GM12878 (cell line): ENCODE measurements around the gene GALNT9. TPM values are rescaled to one million over a fixed set of nuclear protein-coding genes. Genes with fewer than 3 reads are reported as not detected.

Source experiments
- ATAC-seq: fragments of 200-7000 bp; cut with Tn5 transposase; 3 replicates; pipeline ENCODE4 v1.9.1; 2020; ENCODE audit warnings: mild to moderate bottlenecking, moderate library complexity
- BruUV-seq: library from RNA; stranded (reverse); fragments of 400-500 nt; replicated peaks from 2 replicates; lab custom pipeline; 2021; lab: Mats Ljungman, UMichigan
- CTCF ChIA-PET: fragments of 300-600 bp; sonication (Branson Sonifier 250); formaldehyde crosslinking; extraction: SDS; loops from one replicate; lab custom pipeline; 2021; ENCODE audit warnings: inconsistent platforms; lab: Yijun Ruan, JAX
- POLR2A ChIA-PET: fragments of 350-600 bp; formaldehyde crosslinking; extraction: SDS; loops from one replicate; lab custom pipeline; 2021; ENCODE audit warnings: inconsistent platforms; lab: Charles Lee
- RAD21 ChIA-PET: fragments of 300-600 bp; sonication (Branson Sonifier 250); formaldehyde crosslinking; loops from one replicate; lab custom pipeline; 2023; ENCODE audit warnings: antibody characterized with exemption; ENCODE audit not compliant: unreplicated experiment; lab: Charles Lee
- SMC1A ChIA-PET: fragments of 300-600 bp; sonication (Branson Sonifier 250); formaldehyde crosslinking; loops from one replicate; lab custom pipeline; 2023; ENCODE audit not compliant: unreplicated experiment, uncharacterized antibody; lab: Charles Lee
- DNase-seq: peaks from one replicate; pipeline ENCODE4 v3.0.0-alpha.2; 2011; ENCODE audit warnings: low read depth, low spot score
- FAIRE-seq: peaks from 3 replicates; lab custom pipeline; 2011; peaks lifted over from hg19 to GRCh38; lab: Jason Lieb, UNC
- H2AFZ ChIP-seq: 2 replicates; pipeline ENCODE4 v1.6.0; 2011; ENCODE audit warnings: low read depth, low read length, control low read depth; ENCODE audit not compliant: control insufficient read depth
- H3K27ac ChIP-seq: 2 replicates; pipeline ENCODE4 v1.5.1; 2011; ENCODE audit warnings: control low read depth; ENCODE audit not compliant: control insufficient read depth, insufficient read depth
- H3K27me3 ChIP-seq, 2 experiments: replicated peaks in 1 of 2; 2 replicates each; pipeline versions ENCODE4 v1.6.0 to v1.6.1; 2011; ENCODE audit warnings: low read length in 1 of 2; ENCODE audit not compliant: control insufficient read depth in 2 of 2, insufficient read depth in 2 of 2
- H3K36me3 ChIP-seq, 2 experiments: 2 replicates each; pipeline ENCODE4 v1.5.1; 2011; ENCODE audit warnings: low read length in 1 of 2; ENCODE audit not compliant: control insufficient read depth in 2 of 2, insufficient read depth in 2 of 2
- H3K4me1 ChIP-seq: 2 replicates; pipeline ENCODE4 v1.6.1; 2011; ENCODE audit warnings: mild to moderate bottlenecking, low read length, moderate library complexity, mixed read lengths; ENCODE audit not compliant: control insufficient read depth, insufficient read depth
- H3K4me2 ChIP-seq: 2 replicates; pipeline ENCODE4 v1.6.0; 2011; ENCODE audit warnings: control low read depth; ENCODE audit not compliant: control insufficient read depth, insufficient read depth
- H3K4me3 ChIP-seq: fragments of 200-600 bp; sonication (generic); 2 replicates; pipeline ENCODE4 v1.5.1; 2016
- H3K79me2 ChIP-seq: 2 replicates; pipeline ENCODE4 v1.6.0; 2011; ENCODE audit warnings: low read length; ENCODE audit not compliant: control insufficient read depth, insufficient read depth
- H3K9ac ChIP-seq: 2 replicates; pipeline ENCODE4 v1.8.0; 2011; ENCODE audit warnings: low read length, control low read depth, mixed read lengths; ENCODE audit not compliant: control insufficient read depth, insufficient read depth
- H3K9me3 ChIP-seq: replicated peaks from 3 replicates; pipeline ENCODE4 v1.5.1; 2011; ENCODE audit warnings: mild to moderate bottlenecking, low read length; ENCODE audit not compliant: control insufficient read depth, insufficient read depth
- H4K20me1 ChIP-seq: 2 replicates; pipeline ENCODE4 v1.6.0; 2011; ENCODE audit not compliant: control insufficient read depth, insufficient read depth
- HDGF ChIP-seq: fragments of 450-650 bp; IDR thresholded peaks from 2 replicates; pipeline ENCODE4 v1.6.1; 2016; ENCODE audit warnings: antibody characterized with exemption
- KDM1A ChIP-seq: fragments of 200-600 bp; sonication (generic); IDR thresholded peaks from 2 replicates; pipeline ENCODE4 v1.6.1; 2016; ENCODE audit warnings: borderline replicate concordance
- KLF5 ChIP-seq: fragments of 450-650 bp; IDR thresholded peaks from 2 replicates; pipeline ENCODE4 v1.6.1; 2014; ENCODE audit warnings: mild to moderate bottlenecking; ENCODE audit not compliant: partially characterized antibody
- NBN ChIP-seq: fragments of 450-650 bp; IDR thresholded peaks from 2 replicates; pipeline ENCODE4 v1.6.1; 2016
- NFXL1 ChIP-seq: fragments of 450-650 bp; IDR thresholded peaks from 2 replicates; pipeline ENCODE4 v1.6.1; 2017; ENCODE audit warnings: antibody characterized with exemption, mild to moderate bottlenecking, borderline replicate concordance
- NFYA ChIP-seq: IDR thresholded peaks from 2 replicates; pipeline ENCODE4 v1.6.1; 2011; ENCODE audit warnings: low read depth, mild to moderate bottlenecking, low read length, improper control_type of control experiment, borderline replicate concordance
- NR2F1 ChIP-seq: fragments of 450-650 bp; conservative IDR thresholded peaks from 2 replicates; pipeline ENCODE4 v1.6.1; 2017; ENCODE audit warnings: mild to moderate bottlenecking
- PAX5 ChIP-seq: IDR thresholded peaks from 2 replicates; pipeline ENCODE4 v1.6.1; 2011; ENCODE audit warnings: low read depth, low read length, borderline replicate concordance
- RUNX3 ChIP-seq: IDR thresholded peaks from 2 replicates; pipeline ENCODE4 v1.6.1; 2012; ENCODE audit warnings: low read length, inconsistent platforms
- SMAD1 ChIP-seq: fragments of 450-650 bp; IDR thresholded peaks from 2 replicates; pipeline ENCODE4 v1.6.1; 2018; ENCODE audit warnings: mild to moderate bottlenecking, low read depth; ENCODE audit not compliant: partially characterized antibody
- TCF3 ChIP-seq: IDR thresholded peaks from 2 replicates; pipeline ENCODE4 v1.6.1; 2012; ENCODE audit warnings: low read depth, mild to moderate bottlenecking, low read length, borderline replicate concordance; ENCODE audit not compliant: insufficient read depth
- WGBS: methylation state at CpG from one replicate; pipeline ENCODE4 v1.1.6; 2016; ENCODE audit warnings: low lambda C conversion rate; ENCODE audit not compliant: insufficient replicate concordance, insufficient coverage; ENCODE audit errors: missing lambda C conversion rate; 5-methylcytosine and 5-hydroxymethylcytosine counted together
- in situ Hi-C: fragments of 300-500 bp; cut with MboI; formaldehyde crosslinking; loops from 9 replicates; pipeline ENCODE4 v1.14.3; 2018; ENCODE audit warnings: mixed read lengths
- intact Hi-C: fragments of 100-400 bp; cut with micrococcal nuclease; formaldehyde crosslinking; loops from one replicate; pipeline ENCODE4 v1.14.2; 2022; ENCODE audit not compliant: unreplicated experiment
- polyA plus RNA-seq, 11 experiments: library from polyadenylated mRNA; depleted of rRNA in 4 of 11; unstranded in 6 of 11; stranded (reverse) in 5 of 11; fragments of >200 nt; fragmentation: Nextera tagmentation in 4 of 11; fragmentation: Illumina TruSeq in 1 of 11; extraction: Ambion mirVana in 4 of 11; extraction: Trizol in 1 of 11; gene quantifications; 1 replicate in 1 of 11; 2 replicates in 10 of 11; pipeline versions ENCODE4 v1.2.1 to v1.2.3, GENCODE V29; 2011 to 2016; ENCODE audit warnings: inconsistent platforms in 2 of 11, missing spikeins in 2 of 11, low read depth in 1 of 11
- total RNA-seq, 4 experiments: library from RNA; depleted of rRNA in 3 of 4; stranded (reverse); fragments of >200 nt in 3 of 4; fragmentation: Illumina TruSeq in 1 of 4; extraction: Trizol in 1 of 4; gene quantifications; 2 replicates each; pipeline versions ENCODE4 v1.2.1 to v1.2.3, GENCODE V29; 2013 to 2021
- TF ChIP-seq, protein P1 (sequence below): IDR thresholded peaks from 2 replicates; pipeline ENCODE4 v1.6.1; 2012; ENCODE audit warnings: low read depth, low read length, improper control_type of control experiment
- TF ChIP-seq, protein P2 (sequence below): fragments of 150-350 bp; IDR thresholded peaks from 2 replicates; pipeline ENCODE4 v1.6.1; 2014; ENCODE audit warnings: mild to moderate bottlenecking, low read depth, low read length
- TF ChIP-seq, protein P3 (sequence below): IDR thresholded peaks from 2 replicates; pipeline ENCODE4 v1.6.1; 2011; ENCODE audit warnings: borderline replicate concordance, low read depth, mild to moderate bottlenecking, moderate library complexity, mixed read lengths, low read length; ENCODE audit not compliant: insufficient read depth; ENCODE audit errors: extremely low read length
- TF ChIP-seq, protein P4 (sequence below): IDR thresholded peaks from 2 replicates; pipeline ENCODE4 v1.6.1; 2012; ENCODE audit warnings: low read length, inconsistent platforms

The GALNT9 gene
- total and polyA plus RNA-seq, 10 of the 15 experiments (the other 5 are each of a cell fraction or from before 2014, with no cell fraction given) = 0.04 TPM; not detected in 9

DNA sequence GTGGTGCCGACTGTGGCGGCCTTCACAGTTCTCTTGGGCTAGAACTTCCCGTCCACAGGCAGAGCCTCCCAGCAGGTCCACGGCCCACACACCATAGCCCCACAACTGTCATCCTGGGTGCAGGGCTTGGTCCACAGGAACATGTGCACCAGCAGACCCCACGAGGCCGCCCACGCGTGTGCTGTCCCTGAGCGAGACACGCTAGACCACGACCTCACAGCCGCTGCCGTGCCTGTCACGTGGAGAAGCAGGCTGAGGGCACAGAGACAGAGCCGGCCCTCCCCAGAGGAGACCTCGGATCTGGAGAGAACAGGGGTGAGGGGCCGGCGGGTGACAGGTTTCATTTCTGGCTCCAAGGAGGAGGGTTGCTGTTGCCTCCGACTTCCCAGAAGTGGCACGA is 8.9 kb upstream of the GALNT9 start:
- H2AFZ ChIP-seq = no peak overlapping the region
- TF ChIP-seq, protein P1, sequence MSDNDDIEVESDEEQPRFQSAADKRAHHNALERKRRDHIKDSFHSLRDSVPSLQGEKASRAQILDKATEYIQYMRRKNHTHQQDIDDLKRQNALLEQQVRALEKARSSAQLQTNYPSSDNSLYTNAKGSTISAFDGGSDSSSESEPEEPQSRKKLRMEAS = no peak
- TF ChIP-seq NR2F1 (no peak), PAX5 (no peak), RUNX3 (no peak), SMAD1 (no peak), NFYA (no peak), NBN (no peak), KLF5 (no peak), KDM1A (no peak), NFXL1 (no peak), TCF3 (no peak), HDGF (no peak)
- TF ChIP-seq, protein P2, sequence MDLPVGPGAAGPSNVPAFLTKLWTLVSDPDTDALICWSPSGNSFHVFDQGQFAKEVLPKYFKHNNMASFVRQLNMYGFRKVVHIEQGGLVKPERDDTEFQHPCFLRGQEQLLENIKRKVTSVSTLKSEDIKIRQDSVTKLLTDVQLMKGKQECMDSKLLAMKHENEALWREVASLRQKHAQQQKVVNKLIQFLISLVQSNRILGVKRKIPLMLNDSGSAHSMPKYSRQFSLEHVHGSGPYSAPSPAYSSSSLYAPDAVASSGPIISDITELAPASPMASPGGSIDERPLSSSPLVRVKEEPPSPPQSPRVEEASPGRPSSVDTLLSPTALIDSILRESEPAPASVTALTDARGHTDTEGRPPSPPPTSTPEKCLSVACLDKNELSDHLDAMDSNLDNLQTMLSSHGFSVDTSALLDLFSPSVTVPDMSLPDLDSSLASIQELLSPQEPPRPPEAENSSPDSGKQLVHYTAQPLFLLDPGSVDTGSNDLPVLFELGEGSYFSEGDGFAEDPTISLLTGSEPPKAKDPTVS = no peak
- TF ChIP-seq, protein P3, sequence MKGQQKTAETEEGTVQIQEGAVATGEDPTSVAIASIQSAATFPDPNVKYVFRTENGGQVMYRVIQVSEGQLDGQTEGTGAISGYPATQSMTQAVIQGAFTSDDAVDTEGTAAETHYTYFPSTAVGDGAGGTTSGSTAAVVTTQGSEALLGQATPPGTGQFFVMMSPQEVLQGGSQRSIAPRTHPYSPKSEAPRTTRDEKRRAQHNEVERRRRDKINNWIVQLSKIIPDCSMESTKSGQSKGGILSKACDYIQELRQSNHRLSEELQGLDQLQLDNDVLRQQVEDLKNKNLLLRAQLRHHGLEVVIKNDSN = no peak
- TF ChIP-seq, protein P4, sequence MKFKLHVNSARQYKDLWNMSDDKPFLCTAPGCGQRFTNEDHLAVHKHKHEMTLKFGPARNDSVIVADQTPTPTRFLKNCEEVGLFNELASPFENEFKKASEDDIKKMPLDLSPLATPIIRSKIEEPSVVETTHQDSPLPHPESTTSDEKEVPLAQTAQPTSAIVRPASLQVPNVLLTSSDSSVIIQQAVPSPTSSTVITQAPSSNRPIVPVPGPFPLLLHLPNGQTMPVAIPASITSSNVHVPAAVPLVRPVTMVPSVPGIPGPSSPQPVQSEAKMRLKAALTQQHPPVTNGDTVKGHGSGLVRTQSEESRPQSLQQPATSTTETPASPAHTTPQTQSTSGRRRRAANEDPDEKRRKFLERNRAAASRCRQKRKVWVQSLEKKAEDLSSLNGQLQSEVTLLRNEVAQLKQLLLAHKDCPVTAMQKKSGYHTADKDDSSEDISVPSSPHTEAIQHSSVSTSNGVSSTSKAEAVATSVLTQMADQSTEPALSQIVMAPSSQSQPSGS = no peak
- TF ChIP-seq, all 136 proteins: peak for 0
- ATAC-seq (no peak), DNase-seq (no peak), FAIRE-seq (no peak)
- in situ Hi-C loops = no loop called here
- Histone ChIP-seq H3K4me1 (no peaks in the 10 kb centered on the region), H3K4me2 (no peak overlapping the region), H3K79me2 (no peaks in the 10 kb centered on the region), H3K9me3 (no peaks in the 10 kb centered on the region; the same call in 2 of the 3 replicates), H3K36me3 (no peaks in the 10 kb centered on the region), H4K20me1 (no peaks in the 10 kb centered on the region), H3K27ac (no peak overlapping the region), H3K4me3 (no peak overlapping the region), H3K9ac (no peak overlapping the region), H3K27me3 (no peaks in the 10 kb centered on the region)
- intact Hi-C loops = no loop called here
- ChIA-PET RAD21 (no interaction called here), SMC1A (no interaction called here), CTCF (no interaction called here), POLR2A (no interaction called here)
- 72% methylated on average over 20 of the region's 20 CpGs for WGBS
- BruUV-seq = no TSS peak
